PC-3 (cell line): ENCODE measurements around the gene LOXL4. TPM values are rescaled to one million over a fixed set of nuclear protein-coding genes. Genes with fewer than 3 reads are reported as not detected.
A peak's percentile ranks its signal among the peaks of the same experiment; 100 is the strongest.

Experiments
- ATAC-seq: fragments of 200-7000 bp; cut with Tn5 transposase; 2 replicates; pipeline ENCODE4 v1.9.1; 2020; ENCODE audit warnings: mild to moderate bottlenecking, moderate library complexity
- BruUV-seq: library from RNA; stranded (reverse); fragments of 400-500 nt; replicated peaks from 2 replicates; lab custom pipeline; 2021; lab: Mats Ljungman, UMichigan
- CTCF ChIA-PET: fragments of 300-600 bp; sonication (Branson Sonifier 250); formaldehyde crosslinking; loops from one replicate; lab custom pipeline; 2022; ENCODE audit warnings: antibody characterized with exemption; lab: Charles Lee
- POLR2A ChIA-PET: fragments of 300-600 bp; sonication (Branson Sonifier 250); formaldehyde crosslinking; loops from one replicate; lab custom pipeline; 2022; ENCODE audit warnings: antibody characterized with exemption; ENCODE audit not compliant: unreplicated experiment; lab: Charles Lee
- DNase-seq: peaks from one replicate; pipeline ENCODE4 v3.0.0-alpha.2; 2015
- H2AFZ ChIP-seq: fragments of 300-600 bp; sonication (generic); 2 replicates; pipeline ENCODE4 v1.6.0; 2016; ENCODE audit warnings: antibody characterized with exemption, low read length
- H3F3A ChIP-seq: fragments of 300-600 bp; sonication (generic); one replicate; pipeline ENCODE4 v1.6.0; 2017; ENCODE audit warnings: antibody characterized with exemption, low read length, control low read depth, mild to moderate bottlenecking; ENCODE audit not compliant: unreplicated experiment
- H3K27ac ChIP-seq: fragments of 300-600 bp; sonication (generic); 2 replicates; pipeline ENCODE4 v1.5.1; 2016; ENCODE audit warnings: mild to moderate bottlenecking, low read length
- H3K27me3 ChIP-seq: fragments of 300-600 bp; sonication (generic); 2 replicates; pipeline ENCODE4 v1.6.1; 2016; ENCODE audit warnings: low read length, mixed read lengths
- H3K36me3 ChIP-seq: fragments of 300-600 bp; sonication (generic); 2 replicates; pipeline ENCODE4 v1.6.1; 2016; ENCODE audit warnings: low read depth, mixed run types, low read length, mixed read lengths
- H3K4me1 ChIP-seq: fragments of 300-600 bp; sonication (generic); 2 replicates; pipeline ENCODE4 v1.5.1; 2016; ENCODE audit warnings: low read length; ENCODE audit not compliant: insufficient read depth
- H3K4me2 ChIP-seq: fragments of 300-600 bp; sonication (generic); 2 replicates; pipeline ENCODE4 v1.6.0; 2016; ENCODE audit warnings: low read length
- H3K4me3 ChIP-seq: fragments of 300-600 bp; sonication (generic); 2 replicates; pipeline ENCODE4 v1.5.1; 2016; ENCODE audit warnings: mild to moderate bottlenecking, low read length, mixed read lengths
- H3K79me2 ChIP-seq: fragments of 300-600 bp; sonication (generic); 2 replicates; pipeline ENCODE4 v1.6.1; 2017; ENCODE audit warnings: low read length, mixed read lengths
- H3K9ac ChIP-seq: fragments of 300-600 bp; sonication (generic); 2 replicates; pipeline ENCODE4 v1.6.0; 2016; ENCODE audit warnings: mild to moderate bottlenecking, low read length
- H3K9me2 ChIP-seq: fragments of 300-600 bp; sonication (generic); replicated peaks from 2 replicates; pipeline ENCODE4 v1.6.1; 2016; ENCODE audit warnings: mixed run types, low read length, mixed read lengths
- H3K9me3 ChIP-seq: fragments of 300-600 bp; sonication (generic); 2 replicates; pipeline ENCODE4 v1.6.1; 2016; ENCODE audit warnings: low read length, mixed read lengths
- H4K20me1 ChIP-seq: fragments of 300-600 bp; sonication (generic); 2 replicates; pipeline ENCODE4 v1.6.1; 2016; ENCODE audit warnings: low read length, mixed read lengths
- CTCF ChIP-seq: fragments of 300-600 bp; sonication (generic); conservative IDR thresholded peaks from 2 replicates; pipeline ENCODE4 v1.5.1; 2017; ENCODE audit warnings: antibody characterized with exemption, low read depth, mild to moderate bottlenecking, low read length
- EZH2 ChIP-seq: fragments of 300-600 bp; sonication (generic); IDR thresholded peaks from one replicate; pipeline ENCODE4 v1.6.1; 2017; ENCODE audit warnings: antibody characterized with exemption, mild to moderate bottlenecking, low read length; ENCODE audit not compliant: unreplicated experiment
- EZH2phosphoT487 ChIP-seq: fragments of 300-600 bp; sonication (generic); IDR thresholded peaks from 2 replicates; pipeline ENCODE4 v1.6.1; 2018; ENCODE audit warnings: mild to moderate bottlenecking, antibody characterized with exemption, low read length, borderline replicate concordance
- intact Hi-C: fragments of 100-400 bp; cut with micrococcal nuclease; formaldehyde crosslinking; loops from 2 replicates; pipeline ENCODE4 v1.9.0; 2023
- total RNA-seq: library from RNA; depleted of rRNA; stranded (reverse); fragments of >200 nt; gene quantifications from 2 replicates; pipeline ENCODE4 v1.2.3, GENCODE V29; 2014

Gene LOXL4
- total RNA-seq, 1 experiment from 2014 or later, result 8.2 TPM

GRCh38 chr10:98244141-98244540 lies 23.9 kb downstream of the LOXL4 start:
- H4K20me1 ChIP-seq, result no peaks in the 10 kb centered on the region
- H3K4me1 ChIP-seq, result no peaks in the 10 kb centered on the region
- H3K9ac ChIP-seq, result no peak overlapping the region
- H3F3A ChIP-seq, result no peaks in the 10 kb centered on the region
- intact Hi-C loops, result no loop called here
- no peak overlapping the region for H3K4me3 ChIP-seq
- H3K36me3 ChIP-seq, result peaks cover 9% of the 10 kb centered on the region; the same call in 1 of the 2 replicates
- no peaks in the 10 kb centered on the region for H3K9me3 ChIP-seq
- CTCF ChIA-PET, result no interaction called here
- no peaks in the 10 kb centered on the region for H3K79me2 ChIP-seq
- no peak overlapping the region for H2AFZ ChIP-seq
- TSS peak; percentile 21 for BruUV-seq
- POLR2A ChIA-PET, result no interaction called here
- no peak overlapping the region for H3K27ac ChIP-seq
- no peak for TF ChIP-seq EZH2
- no peaks in the 10 kb centered on the region for H3K27me3 ChIP-seq
- DNase-seq (no peak), ATAC-seq (no peak)
- no peaks in the 10 kb centered on the region for H3K9me2 ChIP-seq
- no peak overlapping the region for H3K4me2 ChIP-seq

GRCh38 chr10:98242823-98243222 lies 25.2 kb downstream of the LOXL4 start:
- no TSS peak for BruUV-seq
- TF ChIP-seq CTCF (peak; percentile 66), EZH2 (no peak)
- POLR2A ChIA-PET, result no interaction called here

GRCh38 chr10:98240524-98240923 lies 27.5 kb downstream of the LOXL4 start:
- no peak for DNase-seq
- POLR2A ChIA-PET, result no interaction called here
- H3K4me2 ChIP-seq, result no peak overlapping the region
- intact Hi-C loops, result no loop called here
- no peaks in the 10 kb centered on the region for H3F3A ChIP-seq
- H4K20me1 ChIP-seq, result no peaks in the 10 kb centered on the region
- no peaks in the 10 kb centered on the region for H3K9me2 ChIP-seq
- no peak overlapping the region for H2AFZ ChIP-seq
- no peak for ATAC-seq
- no peaks in the 10 kb centered on the region for H3K27me3 ChIP-seq
- no TSS peak for BruUV-seq
- no peak overlapping the region for H3K4me3 ChIP-seq
- H3K9me3 ChIP-seq, result no peaks in the 10 kb centered on the region
- H3K4me1 ChIP-seq, result no peaks in the 10 kb centered on the region
- CTCF ChIA-PET, result no interaction called here
- H3K27ac ChIP-seq, result no peak overlapping the region
- TF ChIP-seq EZH2phosphoT487 (no peak), CTCF (no peak), EZH2 (no peak)
- peaks cover 3% of the 10 kb centered on the region; the same call in 1 of the 2 replicates for H3K36me3 ChIP-seq
- H3K79me2 ChIP-seq, result no peaks in the 10 kb centered on the region
- no peak overlapping the region for H3K9ac ChIP-seq

More at GRCh38 chr10:98242823-98243222, 25.2 kb downstream of the LOXL4 start:
- Histone ChIP-seq H3K27me3 (no peaks in the 10 kb centered on the region), H3K9me2 (no peaks in the 10 kb centered on the region), H3K9me3 (no peaks in the 10 kb centered on the region), H3K36me3 (0 out of 2 replicates have a peak, but pooled peaks cover 3% of the 10 kb centered on the region), H3K9ac (no peak overlapping the region), H3K79me2 (no peaks in the 10 kb centered on the region), H4K20me1 (no peaks in the 10 kb centered on the region), H3F3A (no peaks in the 10 kb centered on the region), H3K4me2 (no peak overlapping the region), H2AFZ (no peak overlapping the region), H3K4me3 (no peak overlapping the region), H3K4me1 (no peaks in the 10 kb centered on the region), H3K27ac (no peak overlapping the region)
- DNase-seq (peak; percentile 43), ATAC-seq (no peak)
- CTCF ChIA-PET, result no interaction called here
- intact Hi-C loops, result loop anchor here (1.0 kb wide), 1 partner anchor 66 kb away; no protein-coding TSS in a partner anchor
